HG02610 (cell line): Measurements from ENCODE around the gene GALNT16.
"Not testable (repeated sequence)": the region's sequence is repeated elsewhere in the genome, so short reads cannot be mapped to it uniquely, and the experiment has no call there.

ENCODE experiments used
- ATAC-seq: cut with Tn5 transposase; IDR thresholded peaks from one replicate; pipeline ENCODE4 v1.9.1; 2021; ENCODE audit warnings: mild to moderate bottlenecking, moderate library complexity; ENCODE audit not compliant: unreplicated experiment

GALNT16 gene

DNA sequence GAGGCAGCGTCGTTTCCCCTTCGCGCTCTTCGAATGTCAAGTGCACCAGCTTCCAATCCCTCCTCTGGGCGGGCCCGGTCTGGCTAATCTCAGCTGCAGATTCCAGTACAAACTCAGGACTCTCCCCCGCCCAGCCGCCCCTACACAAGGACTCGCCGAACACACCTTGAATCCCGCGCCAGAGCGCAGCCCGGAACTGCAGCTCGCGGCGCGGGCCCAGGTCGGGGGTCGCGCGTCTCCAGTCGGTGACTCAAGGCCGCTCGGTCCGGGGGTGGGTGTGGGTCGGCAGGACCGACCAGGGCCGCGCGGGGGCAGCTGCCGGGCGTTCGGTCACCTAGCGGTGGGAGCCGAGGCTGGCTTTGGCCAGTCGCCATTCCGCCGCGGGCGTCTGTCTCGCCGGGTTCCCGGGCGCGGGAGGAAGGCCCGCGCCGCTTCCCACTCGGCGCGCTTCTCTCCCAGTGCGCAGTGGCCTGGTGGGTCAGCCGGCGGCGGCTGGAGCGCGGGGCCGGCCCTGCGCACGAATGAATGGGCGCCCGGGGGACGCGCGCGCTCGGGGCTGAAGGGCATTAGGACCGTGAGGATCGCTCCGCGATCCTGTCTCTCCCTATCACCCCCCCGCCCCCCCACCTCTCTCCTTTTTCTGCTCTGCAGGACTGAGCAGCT is at the start of gene GALNT16:
GALNT16 (plus strand) TSS at position 632 of the 663 bp plus-strand sequence. CDS start 133 bp downstream, outside the sequence.
- no peak for ATAC-seq

DNA sequence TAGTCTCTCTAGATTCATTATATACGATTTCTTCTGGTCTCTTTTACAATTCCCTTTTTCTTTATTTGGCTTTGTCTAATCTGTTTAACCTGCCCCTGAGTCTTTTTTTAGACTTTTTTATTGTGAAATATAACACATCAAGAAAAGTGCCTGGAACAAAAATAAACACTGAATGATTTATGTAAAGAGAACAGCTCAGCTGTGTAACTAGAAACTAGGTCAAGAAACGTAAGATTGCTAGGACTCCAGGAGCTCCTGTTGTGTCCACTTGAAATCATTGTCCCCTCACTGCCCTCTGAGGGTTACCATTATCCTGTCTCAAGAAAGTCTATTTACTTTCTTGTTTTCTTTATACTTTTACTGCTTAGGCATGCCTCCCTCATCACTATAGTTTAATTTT is 45.6 kb upstream of the GALNT16 start:
- no peak for ATAC-seq

DNA sequence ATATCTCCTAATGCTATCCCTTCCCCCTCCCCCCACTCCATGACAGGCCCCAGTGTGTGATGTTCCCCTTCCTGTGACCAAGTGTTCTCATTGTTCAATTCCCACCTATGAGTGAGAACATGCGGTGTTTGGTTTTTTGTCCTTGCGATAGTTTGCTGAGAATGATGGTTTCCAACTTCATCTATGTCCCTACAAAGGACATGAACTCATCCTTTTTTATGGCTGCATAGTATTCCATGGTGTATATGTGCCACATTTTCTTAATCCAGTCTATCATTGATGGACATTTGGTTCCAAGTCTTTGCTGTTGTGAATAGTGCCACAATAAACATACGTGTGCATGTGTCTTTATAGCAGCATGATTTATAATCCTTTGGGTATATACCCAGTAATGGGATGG is 42.3 kb upstream of the GALNT16 start:
- ATAC-seq = not testable (repeated sequence)

DNA sequence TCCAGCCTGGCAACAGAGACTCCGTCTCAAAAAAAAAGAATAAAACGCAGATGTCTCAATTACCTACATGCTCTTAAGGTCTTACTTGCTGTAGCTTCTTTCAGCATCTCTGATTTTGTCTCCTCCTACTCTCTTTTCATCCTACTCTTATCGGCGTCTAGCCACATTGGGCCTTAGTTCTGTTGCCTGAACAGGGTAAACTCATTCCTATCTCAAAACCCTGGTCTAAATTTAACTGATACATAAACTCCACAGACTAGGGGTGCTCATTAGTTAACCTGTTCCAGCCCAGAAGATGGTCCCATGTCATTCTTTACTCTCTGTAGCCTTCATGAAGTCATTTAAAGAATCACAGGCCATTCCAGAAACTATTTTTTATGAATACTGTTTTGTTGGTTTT is 35.0 kb upstream of the GALNT16 start:
- no peak for ATAC-seq

DNA sequence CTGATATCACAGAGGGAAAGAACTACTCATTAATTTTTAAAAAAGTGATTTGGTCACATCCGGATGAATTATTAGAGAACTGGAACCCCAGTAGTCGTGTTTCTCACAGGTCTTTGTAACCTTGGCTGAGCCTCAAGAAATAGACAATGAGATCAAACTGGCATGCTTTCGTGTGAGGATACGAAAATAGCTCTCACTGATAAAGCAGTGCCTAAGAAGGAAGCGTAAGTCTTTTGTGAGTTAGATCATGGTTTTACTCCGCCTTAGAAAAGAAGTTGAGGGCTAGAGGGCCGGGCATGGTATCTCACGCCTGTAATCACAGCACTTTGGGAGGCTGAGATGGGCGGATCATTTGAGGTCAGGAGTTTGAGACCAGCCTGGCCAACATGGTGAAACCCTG is 33.8 kb upstream of the GALNT16 start:
- no peak for ATAC-seq

DNA sequence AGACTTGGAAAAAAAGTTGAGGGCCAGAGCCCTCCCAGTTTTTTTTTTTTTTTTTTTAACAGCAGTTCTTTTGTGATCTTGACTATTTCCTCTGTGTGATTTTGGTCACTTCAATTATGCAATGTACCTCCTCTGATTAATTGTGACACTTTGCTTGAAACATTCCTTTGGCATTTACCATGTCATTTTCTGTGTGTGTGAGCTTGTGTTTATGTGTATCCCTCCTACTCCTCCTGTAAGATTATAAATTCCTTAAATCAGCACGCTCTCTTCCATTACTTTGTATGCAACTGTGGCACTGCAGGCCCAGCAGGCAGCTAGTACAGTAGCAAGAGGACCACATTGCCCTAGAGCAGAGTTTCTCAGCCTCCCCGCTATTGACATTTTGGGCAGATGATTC is 33.2 kb upstream of the GALNT16 start:
- no peak for ATAC-seq

DNA sequence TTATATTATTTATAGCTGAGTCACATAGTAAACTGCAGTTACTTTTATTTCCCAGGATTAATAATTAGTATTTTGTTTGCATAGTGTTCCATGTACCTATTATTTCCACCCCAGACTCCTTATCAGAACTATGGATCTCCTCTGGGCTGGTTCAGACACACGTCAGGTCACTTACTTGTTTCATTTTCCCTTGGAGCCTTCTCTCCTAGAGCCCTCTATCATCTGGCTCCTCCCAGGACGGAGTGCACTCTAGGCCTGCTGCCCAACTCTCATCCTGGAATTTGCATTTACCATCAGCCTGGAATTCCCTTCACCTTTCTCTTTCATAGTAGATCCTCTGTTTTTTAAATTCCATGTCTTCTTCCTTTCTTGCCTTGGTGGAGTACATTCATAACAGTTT is 28.5 kb upstream of the GALNT16 start:
- ATAC-seq = no peak

DNA sequence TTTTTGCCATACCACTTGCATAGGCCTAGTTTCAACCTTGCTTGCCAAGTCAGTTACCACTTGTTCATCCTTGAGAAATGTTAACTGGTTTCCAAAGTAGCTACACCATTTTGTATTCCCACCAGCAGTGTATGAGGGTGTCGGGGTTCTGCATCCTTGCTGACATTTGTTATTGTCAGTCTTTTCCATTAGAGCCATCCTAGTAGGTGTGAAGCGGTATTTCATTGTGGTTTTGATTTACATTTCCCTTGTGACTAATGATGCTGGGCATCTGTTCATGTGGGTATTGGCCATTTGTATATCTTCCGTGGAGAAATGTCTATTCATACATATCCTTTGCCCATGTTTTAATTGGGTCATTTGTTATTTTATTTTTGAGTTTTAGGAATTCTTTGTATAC is 27.6 kb upstream of the GALNT16 start:
- no peak for ATAC-seq

DNA sequence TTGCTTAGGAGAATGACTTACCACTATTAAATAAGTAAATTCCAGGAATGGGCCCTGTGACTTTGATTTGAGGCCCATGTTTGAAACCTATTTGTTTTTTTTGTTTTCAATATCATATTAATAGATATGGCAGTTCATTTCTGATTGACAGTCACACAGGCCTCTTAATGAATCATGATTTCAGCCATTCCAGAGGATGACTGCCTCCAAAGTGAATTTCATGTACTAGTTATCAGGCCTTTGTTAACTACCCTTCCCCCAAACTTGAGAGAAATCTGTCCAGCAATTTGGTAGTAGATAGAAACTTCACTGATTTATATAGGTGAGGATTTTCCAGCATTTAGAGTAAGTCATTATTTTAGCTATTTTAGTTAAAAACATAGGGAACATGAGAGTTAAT is 25.9 kb upstream of the GALNT16 start:
- ATAC-seq = no peak

DNA sequence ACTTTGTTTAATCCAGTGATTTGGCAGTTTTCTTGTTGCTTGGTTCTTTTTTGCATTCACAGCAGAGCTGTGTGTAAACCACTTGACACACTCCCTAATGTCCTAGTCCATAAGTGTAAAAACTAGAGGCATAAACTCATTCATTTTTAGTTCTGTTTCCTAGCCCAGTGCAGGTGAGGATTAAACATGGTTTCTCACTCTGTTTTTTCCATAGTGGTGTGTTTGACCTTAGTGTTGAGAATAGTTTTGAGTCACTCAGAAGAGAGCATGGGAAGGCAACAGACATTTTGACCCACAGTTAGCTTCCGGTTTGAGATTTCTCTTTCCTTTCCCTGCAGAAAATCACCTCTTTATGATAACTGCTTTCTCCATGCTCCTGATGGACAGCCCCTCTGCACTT is 24.2 kb upstream of the GALNT16 start:
- ATAC-seq = no peak

DNA sequence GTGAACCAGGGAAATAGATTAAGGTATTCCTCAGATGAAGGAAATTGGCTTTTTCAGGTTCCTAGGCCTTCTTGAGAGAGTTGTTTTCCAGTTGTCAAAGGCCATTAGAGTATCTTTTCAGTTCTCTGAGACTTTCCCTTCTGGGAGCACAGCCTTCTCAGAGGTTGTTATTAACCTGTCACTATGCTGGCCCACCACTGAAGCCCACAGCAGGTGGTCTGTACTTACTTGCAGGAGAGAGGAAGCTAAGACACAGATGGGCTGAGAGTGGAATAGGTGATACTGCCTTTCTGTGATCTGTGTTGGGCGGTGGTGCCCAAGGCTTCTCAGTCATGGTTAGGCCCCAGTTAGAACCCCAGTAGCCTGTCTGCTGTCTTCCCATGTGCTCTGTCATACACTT is 22.8 kb upstream of the GALNT16 start:
- no peak for ATAC-seq

DNA sequence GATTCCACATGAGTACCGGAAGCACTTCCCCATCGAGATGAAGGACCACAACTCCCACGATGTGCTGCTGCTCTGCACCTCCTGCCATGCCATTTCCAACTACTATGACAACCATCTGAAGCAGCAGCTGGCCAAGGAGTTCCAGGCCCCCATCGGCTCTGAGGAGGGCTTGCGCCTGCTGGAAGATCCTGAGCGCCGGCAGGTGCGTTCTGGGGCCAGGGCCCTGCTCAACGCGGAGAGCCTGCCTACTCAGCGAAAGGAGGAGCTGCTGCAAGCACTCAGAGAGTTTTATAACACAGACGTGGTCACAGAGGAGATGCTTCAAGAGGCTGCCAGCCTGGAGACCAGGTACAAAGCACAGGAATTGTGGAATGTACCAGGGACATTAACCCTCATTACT is 22.4 kb upstream of the GALNT16 start:
- no peak for ATAC-seq

DNA sequence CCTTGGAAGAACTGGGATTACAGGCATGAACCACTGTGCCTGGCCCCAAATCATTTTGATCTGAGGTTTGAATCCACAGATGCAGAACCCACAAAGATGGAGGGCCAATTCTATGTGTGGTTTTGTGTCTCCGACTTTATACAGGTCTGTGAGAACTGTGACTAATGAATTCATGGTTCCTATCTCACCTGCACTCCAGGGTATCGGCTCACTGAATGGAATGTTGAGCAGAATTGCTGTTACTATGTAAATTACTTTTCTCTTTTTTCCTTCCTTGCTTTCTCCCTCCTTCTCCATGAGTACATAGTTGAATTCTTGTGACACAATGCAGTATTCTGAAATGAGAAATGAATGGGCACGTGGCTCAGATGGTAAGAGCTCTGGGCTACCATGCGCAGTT is 21.1 kb upstream of the GALNT16 start:
- no peak for ATAC-seq

DNA sequence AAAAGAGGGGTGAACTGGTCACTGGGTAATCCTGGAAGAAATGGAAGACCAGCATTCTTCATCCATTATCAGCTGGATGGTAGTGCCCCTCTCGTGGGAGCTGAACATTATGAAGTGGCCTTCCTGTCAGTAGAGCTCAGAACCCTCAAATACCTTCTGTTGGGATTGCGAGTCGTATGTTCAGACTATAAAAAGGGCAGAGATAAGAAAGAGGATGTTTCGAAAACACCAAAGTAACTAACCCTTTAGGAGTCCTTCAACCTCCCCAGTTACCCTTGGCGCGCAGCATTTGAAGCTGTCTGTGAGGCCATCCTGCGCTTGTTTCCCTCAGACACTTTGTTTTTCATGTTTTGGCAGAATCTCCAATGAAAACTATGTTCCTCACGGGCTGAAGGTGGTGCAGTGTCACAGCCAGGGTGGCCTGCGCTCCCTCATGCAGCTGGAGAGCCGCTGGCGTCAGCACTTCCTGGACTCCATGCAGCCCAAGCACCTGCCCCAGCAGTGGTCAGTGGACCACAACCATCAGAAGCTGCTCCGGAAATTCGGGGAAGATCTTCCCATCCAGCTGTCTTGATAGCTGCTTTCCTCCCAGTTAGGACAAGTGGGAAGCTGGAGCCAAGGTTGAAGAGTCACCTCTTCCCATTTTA is 19.3 kb upstream of the GALNT16 start:
- no peak for ATAC-seq

DNA sequence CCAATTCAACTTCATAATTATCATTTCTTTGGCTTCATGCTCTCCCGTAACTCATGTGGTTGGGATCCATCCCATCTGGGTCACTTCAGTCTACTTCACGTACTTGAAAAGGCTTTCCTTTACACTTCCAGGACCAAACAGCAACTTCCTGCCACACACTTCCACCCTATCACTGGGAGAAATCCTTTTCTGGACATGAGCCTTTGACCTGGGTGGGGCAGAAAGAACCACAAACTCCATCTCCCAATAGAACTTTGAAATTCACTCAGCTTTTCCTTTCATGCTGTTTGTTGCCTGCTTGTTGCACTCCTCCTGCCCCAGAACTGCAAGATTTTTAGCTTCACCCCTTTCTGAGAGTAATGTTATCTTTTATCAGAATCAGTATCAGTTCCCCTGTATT is 18.4 kb upstream of the GALNT16 start:
- no peak for ATAC-seq

DNA sequence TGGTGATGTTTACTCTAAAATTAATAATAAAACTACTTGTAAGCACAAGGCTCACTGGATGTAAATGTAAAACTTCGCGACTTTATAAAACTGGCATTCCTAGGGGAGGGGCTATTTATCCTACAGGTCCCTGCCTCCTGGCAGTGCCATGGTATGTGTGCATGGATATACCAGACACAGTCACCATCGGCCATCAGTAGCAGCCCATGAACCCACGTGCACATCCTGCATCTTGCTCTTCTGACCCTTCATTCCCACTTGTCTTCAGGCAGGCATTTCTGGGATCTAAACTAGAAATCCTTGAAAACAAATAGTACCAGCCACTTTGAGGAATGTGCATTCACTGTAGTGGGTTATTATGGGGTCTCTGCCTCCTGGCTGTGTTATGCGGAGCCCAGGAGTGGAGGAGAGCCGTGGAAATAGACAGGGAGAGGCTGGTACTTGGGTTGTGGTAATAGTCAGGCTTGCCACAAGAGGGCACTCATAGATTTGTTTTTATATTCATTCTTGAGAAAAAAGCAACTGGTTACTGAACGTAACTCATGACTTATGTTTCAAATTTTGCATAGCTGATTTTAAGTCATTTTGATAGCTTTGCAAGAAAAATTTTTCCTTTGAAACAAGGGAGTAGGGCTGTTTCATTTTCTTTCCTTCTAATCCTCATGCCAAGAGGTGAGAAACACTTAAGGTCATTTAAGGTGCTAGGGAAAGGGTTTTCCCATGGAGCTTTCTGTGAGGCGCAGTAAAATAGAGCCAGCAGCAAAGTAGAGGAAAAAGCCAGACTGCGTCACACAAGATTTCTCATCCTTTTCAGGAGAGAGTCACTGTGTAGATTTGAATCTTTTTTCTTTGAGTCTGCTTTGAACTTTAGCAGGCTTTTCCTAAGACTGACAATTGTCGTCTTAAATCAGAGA is 17.4 kb upstream of the GALNT16 start:
- no peak for ATAC-seq

DNA sequence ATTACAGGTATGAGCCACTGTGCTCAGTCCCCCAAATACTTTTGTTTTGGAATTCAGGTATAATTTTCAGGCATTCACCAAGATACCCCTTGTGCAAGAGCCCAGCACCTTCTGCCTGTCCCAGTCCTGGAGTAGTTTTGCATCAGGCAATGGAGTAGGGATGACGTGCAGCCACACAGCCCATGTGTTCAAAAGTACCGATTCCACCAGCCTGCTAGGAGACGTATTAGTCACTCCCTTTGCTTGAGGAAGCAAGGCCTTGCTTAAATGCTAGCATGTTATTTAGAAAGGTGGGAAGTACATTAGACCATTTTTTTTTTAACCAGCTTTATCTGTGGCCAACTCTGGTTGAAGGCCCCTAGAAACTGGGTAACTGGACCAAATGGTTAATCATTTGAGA is 15.0 kb upstream of the GALNT16 start:
- no peak for ATAC-seq

DNA sequence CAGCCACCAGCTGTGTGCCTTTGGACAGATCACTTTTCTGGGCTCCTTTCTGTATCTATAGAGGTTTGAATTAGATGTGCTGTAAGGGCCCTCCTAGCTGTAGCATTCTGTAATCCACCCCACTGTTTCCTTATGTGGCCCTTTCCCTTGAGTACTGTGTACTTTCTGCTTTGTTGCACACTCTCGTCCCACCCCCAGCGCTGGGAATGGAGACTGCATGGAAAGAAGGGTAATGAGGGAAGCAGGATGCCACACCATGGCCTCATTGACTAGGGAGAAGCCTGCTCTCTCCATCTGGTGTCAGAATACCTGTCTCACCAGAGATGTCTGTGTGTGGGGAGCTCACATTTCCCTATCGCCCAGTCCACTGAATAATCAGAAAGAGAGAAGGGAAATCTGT is 13.6 kb upstream of the GALNT16 start:
- no peak for ATAC-seq

DNA sequence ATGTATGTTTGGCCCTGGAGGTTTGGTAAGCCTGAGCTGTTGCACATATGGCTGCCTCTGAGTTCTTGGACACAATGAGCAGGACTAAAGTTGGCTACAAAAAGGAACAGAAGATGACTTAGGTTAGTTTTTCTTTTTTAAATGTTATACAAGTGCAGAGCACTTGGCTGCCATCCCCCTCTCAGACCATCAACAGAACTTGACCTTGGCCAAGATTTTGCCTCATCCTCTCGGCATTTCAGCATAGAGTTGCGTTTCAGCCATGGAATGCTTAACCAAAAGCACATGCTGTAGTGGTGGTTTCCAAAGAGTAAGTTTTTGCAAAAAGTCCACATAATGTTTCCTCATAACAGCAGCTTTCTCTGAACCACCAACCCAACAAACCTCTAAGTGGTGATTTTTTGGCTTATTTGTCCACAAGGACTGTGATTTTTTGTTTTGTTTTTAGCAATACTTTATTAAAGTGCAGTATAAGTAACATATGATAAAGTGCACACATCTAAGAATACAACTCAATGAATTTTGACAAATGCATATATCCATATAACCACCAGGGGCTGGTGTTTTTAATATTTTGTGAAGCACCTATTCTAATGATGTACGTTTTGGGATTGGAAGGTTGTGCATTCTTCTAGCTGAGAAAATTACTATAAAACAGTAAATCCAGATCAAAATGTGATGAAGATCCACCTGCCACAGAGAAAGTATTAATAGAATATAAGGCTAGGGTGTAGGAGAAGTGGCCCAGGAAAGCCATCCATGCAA is 12.1 kb upstream of the GALNT16 start:
- no peak for ATAC-seq

DNA sequence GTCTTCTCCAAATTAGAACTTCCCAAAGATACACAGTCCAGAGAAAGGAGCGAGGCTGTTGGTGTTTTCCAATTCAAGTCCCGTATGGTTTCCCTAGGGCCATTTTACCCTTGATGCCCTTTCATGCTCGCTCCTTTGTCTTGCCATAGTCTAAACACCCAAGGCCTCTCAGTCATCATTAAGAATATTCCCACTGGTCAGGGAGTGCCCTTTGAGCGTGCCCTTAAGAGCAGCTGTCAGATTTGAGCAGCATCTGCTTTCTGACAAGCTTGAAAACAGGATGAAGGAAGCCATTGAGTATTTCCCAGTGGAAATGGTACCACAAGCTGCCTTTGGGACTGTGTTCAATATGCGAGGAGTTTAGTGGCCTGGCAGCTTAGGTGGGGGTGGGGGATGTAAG is 10.4 kb upstream of the GALNT16 start:
- no peak for ATAC-seq

DNA sequence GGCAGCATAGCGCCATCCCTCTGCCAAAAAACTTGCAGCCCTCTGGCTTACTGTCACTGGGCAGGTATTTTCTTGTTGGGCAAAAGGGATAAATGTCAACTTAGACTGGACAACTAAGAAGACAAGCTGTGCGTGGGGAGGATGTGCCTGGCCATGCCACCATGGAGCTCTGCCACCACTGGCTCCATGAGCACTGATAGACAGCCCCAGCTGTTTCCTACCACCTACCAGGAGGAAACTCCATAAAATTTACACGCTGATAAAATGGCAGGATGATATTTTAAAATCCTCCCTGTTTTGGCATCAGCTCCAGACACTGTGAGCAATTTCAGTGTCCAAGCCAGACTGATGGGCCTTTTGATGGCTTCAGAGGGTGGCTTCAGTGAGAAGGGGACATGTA is 7.1 kb upstream of the GALNT16 start:
- ATAC-seq = no peak
